T follicular helper cell (primary cell): Measurements from ENCODE around the gene UBE2D2.
"Not testable (repeated sequence)": the region's sequence is repeated elsewhere in the genome, so short reads cannot be mapped to it uniquely, and the experiment has no call there.

ENCODE experiments used
- DNase-seq: peaks from one replicate; pipeline ENCODE4 v3.0.0-alpha.2; 2020; ENCODE audit warnings: low read depth

Gene UBE2D2

GRCh38 chr5:139584137-139584536 is 23.0 kb downstream of the UBE2D2 start:
- DNase-seq, result no peak

- DNase-seq, result not testable (repeated sequence)
These were observed 27.0 kb downstream of the UBE2D2 start for GRCh38 chr5:139588116-139588515.

- no peak for DNase-seq
These were observed 27.8 kb downstream of the UBE2D2 start for GRCh38 chr5:139588962-139589361.

- DNase-seq, result no peak
These were observed 31.1 kb downstream of the UBE2D2 start for GRCh38 chr5:139592289-139592688.

GRCh38 chr5:139593076-139593475 is 31.9 kb downstream of the UBE2D2 start:
- DNase-seq, result not testable (repeated sequence)

GRCh38 chr5:139593716-139594319 is 32.7 kb downstream of the UBE2D2 start:
- no peak for DNase-seq

GRCh38 chr5:139597134-139597533 is 36.0 kb downstream of the UBE2D2 start:
- no peak for DNase-seq

- DNase-seq, result not testable (repeated sequence)
These were observed 37.4 kb downstream of the UBE2D2 start for GRCh38 chr5:139598601-139598965.

- no peak for DNase-seq
These were observed 39.3 kb downstream of the UBE2D2 start for GRCh38 chr5:139600336-139600949.

GRCh38 chr5:139601429-139601828 is 40.3 kb downstream of the UBE2D2 start:
- DNase-seq, result no peak

GRCh38 chr5:139601948-139602347 is 40.8 kb downstream of the UBE2D2 start:
- DNase-seq, result not testable (repeated sequence)

GRCh38 chr5:139605887-139606286 is 44.7 kb downstream of the UBE2D2 start:
- DNase-seq, result no peak

GRCh38 chr5:139611703-139612584 is 50.8 kb downstream of the UBE2D2 start:
- DNase-seq, result no peak

- DNase-seq, result no peak
These were observed 58.7 kb downstream of the UBE2D2 start for GRCh38 chr5:139619861-139620260.

- not testable (repeated sequence) for DNase-seq
These were observed 64.3 kb downstream of the UBE2D2 start for GRCh38 chr5:139625398-139625797.

GRCh38 chr5:139630855-139631254 is 69.7 kb downstream of the UBE2D2 start:
- no peak for DNase-seq

- DNase-seq, result no peak
These were observed 70.5 kb downstream of the UBE2D2 start for GRCh38 chr5:139631520-139632165.

GRCh38 chr5:139633295-139634027 is 72.3 kb downstream of the UBE2D2 start:
- DNase-seq, result peak; percentile 42

GRCh38 chr5:139634028-139634325 is 72.8 kb downstream of the UBE2D2 start:
- DNase-seq, result no peak

- DNase-seq, result no peak
These were observed 73.4 kb downstream of the UBE2D2 start for GRCh38 chr5:139634541-139634940.

- DNase-seq, result no peak
These were observed 74.1 kb downstream of the UBE2D2 start for GRCh38 chr5:139635191-139635590.
